OCI-LY7 (cell line): ENCODE data around the gene TWNK. TPM values are rescaled to one million over a fixed set of nuclear protein-coding genes. Genes with fewer than 3 reads are reported as not detected.

Source experiments
- BruUV-seq: library from RNA; stranded (reverse); fragments of 400-500 nt; replicated peaks from 2 replicates; lab custom pipeline; 2021; lab: Mats Ljungman, UMichigan
- CTCF ChIA-PET: fragments of 300-600 bp; sonication (Branson Sonifier 250); formaldehyde crosslinking; loops from one replicate; lab custom pipeline; 2022; ENCODE audit warnings: antibody characterized with exemption; ENCODE audit not compliant: unreplicated experiment; lab: Charles Lee
- POLR2A ChIA-PET: fragments of 300-600 bp; sonication (Branson Sonifier 250); formaldehyde crosslinking; loops from one replicate; lab custom pipeline; 2022; ENCODE audit warnings: antibody characterized with exemption; lab: Charles Lee
- DNase-seq: peaks from one replicate; pipeline ENCODE4 v3.0.0-alpha.2; 2015; ENCODE audit warnings: low spot score
- H2AFZ ChIP-seq: fragments of 200-600 bp; sonication (generic), shearing (Covaris generic); 2 replicates; pipeline ENCODE4 v1.6.1; 2014; ENCODE audit warnings: mild to moderate bottlenecking, antibody characterized with exemption, low read length, moderate library complexity
- H3K27ac ChIP-seq: fragments of 200-600 bp; sonication (generic); 2 replicates; pipeline ENCODE4 v1.5.1; 2014; ENCODE audit warnings: mixed run types, low read depth, mild to moderate bottlenecking, moderate library complexity, low read length, inconsistent platforms; ENCODE audit not compliant: poor library complexity, severe bottlenecking
- H3K36me3 ChIP-seq: fragments of 200-600 bp; sonication (generic); 2 replicates; pipeline ENCODE4 v1.6.1; 2014; ENCODE audit warnings: mild to moderate bottlenecking, antibody characterized with exemption, low read length, moderate library complexity, mixed read lengths; ENCODE audit not compliant: insufficient read depth
- H3K4me1 ChIP-seq: fragments of 200-600 bp; sonication (generic); 2 replicates; pipeline ENCODE4 v1.5.1; 2014; ENCODE audit warnings: mild to moderate bottlenecking, low read length; ENCODE audit not compliant: insufficient read depth, poor library complexity, severe bottlenecking
- H3K4me2 ChIP-seq: fragments of 200-600 bp; sonication (generic); 2 replicates; pipeline ENCODE4 v1.6.1; 2014; ENCODE audit warnings: mild to moderate bottlenecking, low read length
- H3K4me3 ChIP-seq: fragments of 200-600 bp; sonication (generic); 2 replicates; pipeline ENCODE4 v1.5.1; 2014; ENCODE audit warnings: mild to moderate bottlenecking, low read depth, low read length; ENCODE audit not compliant: poor library complexity, severe bottlenecking
- H3K79me2 ChIP-seq: fragments of 200-600 bp; sonication (generic); 2 replicates; pipeline ENCODE4 v1.6.1; 2016; ENCODE audit warnings: low read depth, mild to moderate bottlenecking, low read length, moderate library complexity, mixed read lengths; ENCODE audit not compliant: insufficient read depth
- H3K9me2 ChIP-seq: fragments of 200-600 bp; sonication (generic); 2 replicates; pipeline ENCODE4 v1.6.1; 2016; ENCODE audit warnings: mild to moderate bottlenecking, low read length, mixed read lengths; ENCODE audit not compliant: insufficient read depth
- H3K9me3 ChIP-seq: fragments of 200-600 bp; sonication (generic); 2 replicates; pipeline ENCODE4 v1.6.1; 2014; ENCODE audit warnings: mild to moderate bottlenecking, mixed run types, low read length, mixed read lengths
- H4K20me1 ChIP-seq: fragments of 200-600 bp; sonication (generic); 2 replicates; pipeline ENCODE4 v1.6.1; 2014; ENCODE audit warnings: mild to moderate bottlenecking, antibody characterized with exemption, low read length, moderate library complexity, mixed read lengths; ENCODE audit not compliant: insufficient read depth
- CTCF ChIP-seq: fragments of 200-600 bp; sonication (generic); conservative IDR thresholded peaks from 2 replicates; pipeline ENCODE4 v1.5.1; 2014; ENCODE audit warnings: mild to moderate bottlenecking, antibody characterized with exemption, low read length, moderate library complexity, mixed read lengths
- EZH2phosphoT487 ChIP-seq: fragments of 200-600 bp; sonication (generic); IDR thresholded peaks from 2 replicates; pipeline ENCODE4 v1.6.1; 2018; ENCODE audit warnings: low read depth, borderline replicate concordance, mild to moderate bottlenecking, mixed run types, antibody characterized with exemption, low read length, moderate library complexity, mixed read lengths
- intact Hi-C: fragments of 100-400 bp; cut with micrococcal nuclease; formaldehyde crosslinking; loops from one replicate; pipeline ENCODE4 v1.10.0; 2022; ENCODE audit not compliant: unreplicated experiment
- total RNA-seq, 2 experiments: library from RNA; depleted of rRNA in 1 of 2; stranded (reverse); fragments of >200 nt in 1 of 2; shearing (Covaris generic) in 1 of 2; gene quantifications; 2 replicates each; pipeline ENCODE4 v1.2.3, GENCODE V29; 2014 to 2022

TWNK gene
- total RNA-seq, 2 experiments from 2014 or later, result 15.8 to 21.7 TPM

- no peak for TF ChIP-seq CTCF
- TF ChIP-seq EZH2phosphoT487, result no peak
- Histone ChIP-seq H3K9me2 (no peaks in the 10 kb centered on the region), H3K27ac (no peak overlapping the region), H3K36me3 (no peaks in the 10 kb centered on the region; the same call in 1 of the 2 replicates), H3K4me2 (no peak overlapping the region), H2AFZ (no peak overlapping the region), H3K79me2 (peaks cover under 1% of the 10 kb centered on the region; the same call in 1 of the 2 replicates), H3K4me1 (peaks cover 6% of the 10 kb centered on the region), H4K20me1 (no peaks in the 10 kb centered on the region), H3K4me3 (no peak overlapping the region), H3K9me3 (no peaks in the 10 kb centered on the region)
- POLR2A ChIA-PET, result no interaction called here
- CTCF ChIA-PET, result interaction anchor here (0.8 kb wide), 1 partner anchor 11 kb away, joined by 3 read pairs; the partner anchor contains the start of gene SEMA4G
- BruUV-seq, result no TSS peak
- DNase-seq, result no peak
- intact Hi-C loops, result no loop called here
Measured at GRCh38 chr10:100980711-100981110, 6.6 kb upstream of the TWNK start.

- no peak for DNase-seq
- ChIA-PET CTCF (interaction anchor here (0.8 kb wide), 1 partner anchor 12 kb away, joined by 3 read pairs; the partner anchor contains the start of gene SEMA4G), POLR2A (no interaction called here)
- Histone ChIP-seq H4K20me1 (no peaks in the 10 kb centered on the region), H3K4me2 (no peak overlapping the region), H3K79me2 (peaks cover 6% of the 10 kb centered on the region; the same call in 1 of the 2 replicates), H3K4me1 (peaks cover 11% of the 10 kb centered on the region), H3K27ac (no peak overlapping the region), H3K36me3 (no peaks in the 10 kb centered on the region; the same call in 1 of the 2 replicates), H3K4me3 (no peak overlapping the region), H3K9me3 (no peaks in the 10 kb centered on the region), H3K9me2 (no peaks in the 10 kb centered on the region), H2AFZ (no peak overlapping the region)
- TF ChIP-seq EZH2phosphoT487 (no peak), CTCF (no peak)
- BruUV-seq, result no TSS peak
- intact Hi-C loops, result no loop called here
Measured at GRCh38 chr10:100981178-100981772, 6.1 kb upstream of the TWNK start.
